Cardiac fibroblast (primary cell): Measurements from ENCODE around the gene BEND6.
"Not testable (repeated sequence)": the region's sequence is repeated elsewhere in the genome, so short reads cannot be mapped to it uniquely, and the experiment has no call there.

Experiments
- DNase-seq, 2 donors: peaks; one replicate each; pipeline versions ENCODE4 v3.0.0 to v3.0.0-alpha.2; 2010; ENCODE audit warnings: low read depth in 2 of 2
- H3K4me3 ChIP-seq, 2 donors: replicated peaks in 1 of 2; 1 replicate in 1 of 2; 2 replicates in 1 of 2; pipeline ENCODE4 v1.5.1; 2011; ENCODE audit warnings: low read depth in 2 of 2, low read length in 2 of 2, mild to moderate bottlenecking in 2 of 2, moderate library complexity in 1 of 2
- TF ChIP-seq, protein P1 (sequence below): IDR thresholded peaks from one replicate; pipeline ENCODE4 v1.5.1; 2011; ENCODE audit warnings: low read depth, mild to moderate bottlenecking, low read length, inconsistent platforms

Gene BEND6

DNA sequence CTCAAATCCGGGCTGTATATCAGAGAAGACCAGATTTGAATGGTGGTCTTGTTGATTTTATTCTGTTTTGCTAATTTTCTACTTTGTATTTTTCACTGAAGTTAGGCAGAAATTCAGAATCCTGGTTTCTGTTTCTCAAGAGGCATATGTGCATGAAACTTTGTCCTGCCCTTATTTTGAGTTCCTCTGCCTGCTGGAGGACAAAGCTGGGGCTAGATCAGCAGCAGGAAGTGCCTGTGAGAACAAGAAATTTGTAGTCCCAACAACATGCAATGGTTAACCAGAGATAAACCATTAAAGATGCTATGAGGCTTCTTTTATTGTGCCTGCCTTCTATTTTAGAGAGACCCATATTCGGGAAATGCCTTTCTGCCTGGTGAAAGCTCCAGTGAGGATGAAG lies 37.1 kb downstream of the BEND6 start:
- no peak for DNase-seq
- H3K4me3 ChIP-seq: no peak overlapping the region
- TF ChIP-seq, protein P1, sequence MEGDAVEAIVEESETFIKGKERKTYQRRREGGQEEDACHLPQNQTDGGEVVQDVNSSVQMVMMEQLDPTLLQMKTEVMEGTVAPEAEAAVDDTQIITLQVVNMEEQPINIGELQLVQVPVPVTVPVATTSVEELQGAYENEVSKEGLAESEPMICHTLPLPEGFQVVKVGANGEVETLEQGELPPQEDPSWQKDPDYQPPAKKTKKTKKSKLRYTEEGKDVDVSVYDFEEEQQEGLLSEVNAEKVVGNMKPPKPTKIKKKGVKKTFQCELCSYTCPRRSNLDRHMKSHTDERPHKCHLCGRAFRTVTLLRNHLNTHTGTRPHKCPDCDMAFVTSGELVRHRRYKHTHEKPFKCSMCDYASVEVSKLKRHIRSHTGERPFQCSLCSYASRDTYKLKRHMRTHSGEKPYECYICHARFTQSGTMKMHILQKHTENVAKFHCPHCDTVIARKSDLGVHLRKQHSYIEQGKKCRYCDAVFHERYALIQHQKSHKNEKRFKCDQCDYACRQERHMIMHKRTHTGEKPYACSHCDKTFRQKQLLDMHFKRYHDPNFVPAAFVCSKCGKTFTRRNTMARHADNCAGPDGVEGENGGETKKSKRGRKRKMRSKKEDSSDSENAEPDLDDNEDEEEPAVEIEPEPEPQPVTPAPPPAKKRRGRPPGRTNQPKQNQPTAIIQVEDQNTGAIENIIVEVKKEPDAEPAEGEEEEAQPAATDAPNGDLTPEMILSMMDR: no peak

DNA sequence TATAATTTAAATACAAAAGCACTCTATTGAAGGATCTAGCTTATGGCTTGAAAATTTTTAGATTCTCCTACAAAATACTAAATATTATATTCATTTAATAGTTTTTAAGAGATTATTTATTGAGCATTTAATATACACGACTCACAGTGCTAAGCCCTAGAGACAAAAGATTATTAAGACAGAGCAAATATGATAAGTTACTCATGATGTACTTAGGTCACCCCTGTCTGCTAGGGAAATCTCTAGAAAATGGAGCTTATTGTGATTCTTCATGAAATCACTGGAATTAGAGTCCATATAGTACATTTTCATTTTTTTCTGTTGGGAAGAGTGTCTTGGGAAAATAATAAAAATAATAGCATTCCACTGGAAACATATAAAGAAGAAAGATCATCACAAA lies 37.8 kb downstream of the BEND6 start:
- peak in 1 of 2 donors; percentile 20 for DNase-seq
- H3K4me3 ChIP-seq: no peak overlapping the region
- TF ChIP-seq, protein P1: no peak

DNA sequence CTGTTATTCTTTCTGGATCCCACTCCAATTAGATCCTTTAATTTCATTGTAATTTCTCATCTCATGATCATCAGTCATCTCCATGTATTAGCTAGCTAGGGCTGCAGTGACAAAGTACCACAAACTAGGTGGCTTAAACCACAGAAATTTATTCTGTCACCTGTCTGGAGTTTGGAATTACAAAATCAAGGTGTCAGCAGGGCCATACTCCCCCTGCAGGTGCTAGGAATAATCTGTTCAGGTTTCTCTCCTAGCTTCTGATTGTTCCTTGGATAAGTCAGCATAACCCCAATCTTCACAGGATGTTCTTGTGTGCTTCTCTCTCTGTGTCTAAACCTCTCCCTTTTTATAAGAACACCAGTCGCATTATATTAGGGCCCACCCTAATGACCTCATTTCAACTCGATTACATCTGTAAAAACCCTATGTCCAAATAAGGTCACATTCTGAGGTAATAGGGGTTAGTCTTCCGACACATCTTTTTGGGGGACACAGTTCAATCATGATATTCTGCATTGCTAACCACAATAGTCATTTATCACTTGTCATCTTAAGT lies 40.5 kb downstream of the BEND6 start:
- H3K4me3 ChIP-seq: no peak overlapping the region
- no peak for DNase-seq
- TF ChIP-seq, protein P1: no peak

DNA sequence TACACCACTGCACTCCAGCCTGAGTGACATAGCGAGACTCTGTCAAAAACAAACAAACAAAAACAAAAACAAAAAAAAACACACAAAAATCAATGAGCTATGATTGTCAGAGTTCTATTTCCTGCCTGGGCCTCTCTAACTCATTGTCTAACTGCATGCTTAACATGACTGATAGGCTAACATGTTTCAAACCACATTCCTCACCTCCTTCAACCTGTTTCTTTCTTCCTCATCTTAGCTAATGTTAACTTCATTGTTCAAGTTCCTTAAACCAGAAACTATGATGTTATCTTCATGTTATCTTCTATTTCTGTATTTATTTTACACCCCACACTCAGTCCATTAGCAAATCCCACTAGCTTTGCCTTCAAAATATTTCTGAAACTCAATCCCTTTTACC lies 41.5 kb downstream of the BEND6 start:
- no peak for DNase-seq
- no peak overlapping the region for H3K4me3 ChIP-seq
- TF ChIP-seq, protein P1: no peak

DNA sequence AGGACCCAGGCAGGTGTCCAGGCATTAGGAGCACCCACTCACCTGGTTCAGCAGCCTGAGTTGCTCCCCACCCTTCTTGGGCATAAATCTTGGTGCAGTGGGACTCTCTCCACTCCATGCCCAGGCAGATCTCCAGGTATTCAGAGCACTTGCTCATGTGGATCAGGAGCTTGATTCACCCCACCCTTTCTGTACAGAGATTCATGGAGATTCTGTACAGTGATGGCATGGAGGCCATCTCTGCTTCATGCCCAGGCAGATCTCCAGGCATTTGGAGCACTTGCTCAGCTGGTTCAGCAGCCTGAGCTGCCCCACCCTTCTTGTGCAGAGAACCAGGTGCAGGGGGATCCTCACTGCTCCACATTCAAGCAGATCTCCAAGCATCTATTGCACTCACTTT lies 44.1 kb downstream of the BEND6 start:
- no peak overlapping the region for H3K4me3 ChIP-seq
- no peak for DNase-seq
- TF ChIP-seq, protein P1: no peak

DNA sequence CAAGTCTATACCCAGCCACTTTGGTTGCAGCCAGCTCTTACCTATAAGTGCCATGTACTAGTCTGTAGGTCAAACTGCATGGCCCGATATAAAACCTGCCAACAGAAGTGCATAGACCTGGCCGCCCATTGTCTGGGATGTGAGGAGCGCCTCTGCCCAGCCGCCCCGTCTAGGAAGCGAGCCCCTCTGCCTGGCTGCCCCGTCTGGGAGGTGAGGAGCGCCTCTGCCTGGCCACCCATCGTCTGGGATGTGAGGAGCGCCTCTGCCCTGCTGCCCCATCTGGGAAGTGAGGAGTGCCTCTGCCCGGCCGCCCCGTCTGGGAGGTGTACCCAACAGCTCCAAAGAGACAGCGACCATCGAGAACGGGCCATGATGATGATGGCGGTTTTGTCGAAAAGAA lies 44.8 kb downstream of the BEND6 start:
- H3K4me3 ChIP-seq, DNase-seq: not testable (repeated sequence)

DNA sequence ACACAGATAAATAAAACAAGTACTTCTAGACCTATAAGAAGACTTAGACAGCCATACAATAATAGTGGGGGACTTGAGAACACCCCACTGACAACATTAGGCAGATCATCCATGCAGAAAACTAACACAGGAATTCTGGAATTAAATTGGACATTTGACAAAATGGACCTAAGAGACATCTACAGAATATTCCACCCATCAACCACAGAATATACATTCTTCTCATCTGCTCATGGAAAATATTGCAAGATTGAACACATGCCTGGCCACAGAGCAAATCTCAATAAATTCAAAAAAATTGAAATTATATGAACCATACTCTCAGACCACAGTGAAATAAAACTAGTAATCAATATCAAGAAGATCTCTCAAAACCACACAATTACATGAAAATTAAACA lies 47.3 kb downstream of the BEND6 start:
- no peak overlapping the region for H3K4me3 ChIP-seq
- TF ChIP-seq, protein P1: no peak
- no peak for DNase-seq
